Endothelial cell of umbilical vein (primary cell): ENCODE results near the gene IRF3. TPM values are rescaled to one million over a fixed set of nuclear protein-coding genes. Genes with fewer than 3 reads are reported as not detected.

Experiments
- BruUV-seq: library from RNA; stranded (reverse); fragments of 400-500 nt; replicated peaks from 2 replicates; lab custom pipeline; 2021; lab: Mats Ljungman, UMichigan
- CTCF ChIA-PET: fragments of 300-600, 350-600 bp; sonication (Branson Sonifier 250); formaldehyde crosslinking; loops from one replicate; lab custom pipeline; 2021; ENCODE audit warnings: antibody characterized with exemption, inconsistent platforms; lab: Charles Lee
- POLR2A ChIA-PET: fragments of 300-600, 350-600 bp; sonication (Branson Sonifier 250); formaldehyde crosslinking; loops from one replicate; lab custom pipeline; 2021; ENCODE audit warnings: antibody characterized with exemption, inconsistent platforms; lab: Charles Lee
- DNase-seq: peaks from one replicate; pipeline ENCODE4 v3.0.0-alpha.2; 2011; ENCODE audit warnings: low read depth, low spot score
- FAIRE-seq: peaks from 2 replicates; lab custom pipeline; 2011; peaks lifted over from hg19 to GRCh38; lab: Jason Lieb, UNC
- H2AFZ ChIP-seq: 2 replicates; pipeline ENCODE4 v1.6.0; 2012; ENCODE audit warnings: low read depth, low read length, control low read depth, inconsistent platforms
- H3K27ac ChIP-seq: 2 replicates; pipeline ENCODE4 v1.5.1; 2011; ENCODE audit warnings: low read depth, mild to moderate bottlenecking, control low read depth, low read length, moderate library complexity; ENCODE audit not compliant: insufficient read depth
- H3K27me3 ChIP-seq, 2 experiments: 2 replicates each; pipeline versions ENCODE4 v1.6.0 to v1.6.1; 2011; ENCODE audit warnings: low read length in 2 of 2, mixed read lengths in 1 of 2; ENCODE audit not compliant: control insufficient read depth in 2 of 2, insufficient read depth in 2 of 2
- H3K36me3 ChIP-seq, 2 experiments: 2 replicates in 1 of 2; 3 replicates in 1 of 2; pipeline ENCODE4 v1.5.1; 2011; ENCODE audit warnings: low read length in 2 of 2, mild to moderate bottlenecking in 1 of 2, moderate library complexity in 1 of 2; ENCODE audit not compliant: control insufficient read depth in 2 of 2, insufficient read depth in 2 of 2; ENCODE audit errors: extremely low read depth in 1 of 2
- H3K4me1 ChIP-seq: 3 replicates; pipeline ENCODE4 v1.5.1; 2011; ENCODE audit warnings: mild to moderate bottlenecking, low read length; ENCODE audit not compliant: control insufficient read depth, insufficient read depth; ENCODE audit errors: extremely low read depth
- H3K4me2 ChIP-seq: 2 replicates; pipeline ENCODE4 v1.6.1; 2011; ENCODE audit warnings: low read length, control low read depth, mixed read lengths; ENCODE audit not compliant: insufficient read depth
- H3K4me3 ChIP-seq, 3 experiments: fragments of 200-600 bp in 1 of 3; sonication (generic), shearing (Covaris generic) in 1 of 3; replicated peaks in 1 of 3; 2 replicates each; pipeline ENCODE4 v1.5.1; 2011 to 2016; ENCODE audit warnings: control low read depth in 3 of 3, low read length in 3 of 3, mild to moderate bottlenecking in 2 of 3, inconsistent platforms in 1 of 3, low read depth in 1 of 3, moderate library complexity in 1 of 3; ENCODE audit not compliant: insufficient read depth in 1 of 3
- H3K79me2 ChIP-seq: 2 replicates; pipeline ENCODE4 v1.6.0; 2012; ENCODE audit warnings: low read length, inconsistent platforms; ENCODE audit not compliant: control insufficient read depth, insufficient read depth
- H3K9ac ChIP-seq: replicated peaks from 2 replicates; pipeline ENCODE3; 2011; ENCODE audit warnings: low read length, control low read depth; ENCODE audit not compliant: insufficient read depth; ENCODE audit errors: extremely low read depth
- H3K9me1 ChIP-seq: replicated peaks from 3 replicates; pipeline ENCODE4 v1.6.0; 2011; ENCODE audit warnings: mild to moderate bottlenecking, low read length; ENCODE audit not compliant: control insufficient read depth, insufficient read depth; ENCODE audit errors: extremely low read depth
- H3K9me3 ChIP-seq: replicated peaks from 2 replicates; pipeline ENCODE4 v1.5.1; 2012; ENCODE audit warnings: low read length, inconsistent platforms; ENCODE audit not compliant: control insufficient read depth, insufficient read depth
- H4K20me1 ChIP-seq: replicated peaks from 2 replicates; pipeline ENCODE3; 2011; ENCODE audit warnings: mild to moderate bottlenecking, low read length; ENCODE audit not compliant: control insufficient read depth, insufficient read depth; ENCODE audit errors: extremely low read depth
- CTCF ChIP-seq, 2 donors: IDR thresholded peaks; 1 replicate in 1 of 2; 2 replicates in 1 of 2; pipeline ENCODE4 v1.5.1; 2011; ENCODE audit warnings: low read length in 2 of 2, mild to moderate bottlenecking in 2 of 2, moderate library complexity in 2 of 2, control low read depth in 1 of 2, inconsistent platforms in 1 of 2, low read depth in 1 of 2; ENCODE audit not compliant: insufficient read depth in 1 of 2; ENCODE audit errors: extremely low read depth in 1 of 2
- EZH2 ChIP-seq: IDR thresholded peaks from 2 replicates; pipeline ENCODE4 v1.6.1; 2012; ENCODE audit warnings: borderline replicate concordance, low read depth, mild to moderate bottlenecking, moderate library complexity, low read length, inconsistent platforms; ENCODE audit not compliant: severe bottlenecking
- FOS ChIP-seq: IDR thresholded peaks from 2 replicates; pipeline ENCODE4 v1.6.1; 2011; ENCODE audit warnings: mild to moderate bottlenecking, low read length, moderate library complexity, borderline replicate concordance; ENCODE audit not compliant: insufficient read depth
- GATA2 ChIP-seq: IDR thresholded peaks from 2 replicates; pipeline ENCODE4 v1.7.0; 2011; ENCODE audit warnings: low read depth, mild to moderate bottlenecking, moderate library complexity, mixed read lengths, low read length; ENCODE audit not compliant: insufficient read length, insufficient read depth
- JUN ChIP-seq: IDR thresholded peaks from 2 replicates; pipeline ENCODE4 v1.6.1; 2011; ENCODE audit warnings: borderline replicate concordance, low read depth; ENCODE audit not compliant: insufficient read length, insufficient read depth
- MAX ChIP-seq: IDR thresholded peaks from 2 replicates; pipeline ENCODE4 v1.6.1; 2011; ENCODE audit not compliant: insufficient read depth, insufficient read length
- MYC ChIP-seq: IDR thresholded peaks from one replicate; pipeline ENCODE4 v1.6.1; 2011; ENCODE audit warnings: mild to moderate bottlenecking, low read depth, low read length
- POLR2A ChIP-seq: IDR thresholded peaks from 2 replicates; pipeline ENCODE4 v1.6.1; 2012; ENCODE audit warnings: low read depth, mild to moderate bottlenecking, control low read depth, low read length
- POLR2AphosphoS5 ChIP-seq: IDR thresholded peaks from 2 replicates; pipeline ENCODE4 v1.6.1; 2012; ENCODE audit warnings: low read depth, mild to moderate bottlenecking, control low read depth, low read length, moderate library complexity; ENCODE audit not compliant: insufficient read depth
- dilution Hi-C: fragments of 300-500 bp; cut with MboI; formaldehyde crosslinking; loops from one replicate; pipeline ENCODE4 v1.15.0; 2019; ENCODE audit warnings: low sequenced_read_pairs; ENCODE audit not compliant: extremely low pct_ligation_motif_present
- intact Hi-C: fragments of 100-400 bp; cut with micrococcal nuclease; formaldehyde crosslinking; loops from one replicate; pipeline ENCODE4 v1.10.0; 2022
- polyA plus RNA-seq, 4 experiments: library from polyadenylated mRNA; depleted of rRNA in 3 of 4; stranded (reverse) in 3 of 4; unstranded in 1 of 4; fragments of >200 nt; gene quantifications; 2 replicates each; pipeline versions ENCODE4 v1.2.1 to v1.2.3, GENCODE V29; 2011 to 2012; ENCODE audit warnings: missing spikeins in 1 of 4
- total RNA-seq: library from RNA; stranded (reverse); gene quantifications from 2 replicates; pipeline ENCODE4 v1.2.3, GENCODE V29; 2021

Gene IRF3
- total and polyA plus RNA-seq, 2 donors (not counting 3 experiments of a cell fraction or from before 2014, with no cell fraction given), result 64.8 to 73.5 TPM

GRCh38 chr19:49682274-49682673 lies 16.6 kb upstream of the IRF3 start:
- BruUV-seq, result no TSS peak
- intact Hi-C loops (no loop called here), dilution Hi-C loops (no loop called here)
- CTCF ChIA-PET, result no interaction called here
- H4K20me1 ChIP-seq, result no peaks in the 10 kb centered on the region
- H3K27me3 ChIP-seq, result no peaks in the 10 kb centered on the region
- no peak overlapping the region for H2AFZ ChIP-seq
- no peak overlapping the region for H3K9ac ChIP-seq
- POLR2A ChIA-PET, result no interaction called here
- no peak for DNase-seq
- peaks cover 8 to 32% of the 10 kb centered on the region in 2 experiments for H3K36me3 ChIP-seq
- no peaks in the 10 kb centered on the region for H3K9me3 ChIP-seq
- H3K4me3 ChIP-seq, result no peak overlapping the region
- H3K79me2 ChIP-seq, result peaks cover 45% of the 10 kb centered on the region
- H3K9me1 ChIP-seq, result no peaks in the 10 kb centered on the region
- no peak for FAIRE-seq
- peaks cover 25% of the 10 kb centered on the region for H3K4me1 ChIP-seq
- H3K27ac ChIP-seq, result no peak overlapping the region
- TF ChIP-seq POLR2AphosphoS5, result no peak
- TF ChIP-seq MAX, result no peak
- no peak for TF ChIP-seq JUN
- no peak for TF ChIP-seq FOS
- no peak for TF ChIP-seq CTCF (IDR thresholded peaks at IDR 0.05; ENCODE audit: extremely low read depth in 1 of 2, insufficient read depth in 1 of 2, low read depth in 1 of 2, low read length in 2 of 2)
- no peak for TF ChIP-seq EZH2
- no peak for TF ChIP-seq GATA2
- no peak for TF ChIP-seq POLR2A
- no peak for TF ChIP-seq MYC
- H3K4me2 ChIP-seq, result no peak overlapping the region
